IPS-20b (cell line): ENCODE results near the gene AFAP1.
A peak's percentile ranks its signal among the peaks of the same experiment; 100 is the strongest.

Experiments
- H3K27ac ChIP-seq: one replicate; pipeline ENCODE4 v1.5.1; 2013; ENCODE audit warnings: low read length
- H3K27me3 ChIP-seq: 2 replicates; pipeline ENCODE4 v1.6.1; 2013; ENCODE audit warnings: mild to moderate bottlenecking, low read length, inconsistent platforms; ENCODE audit not compliant: insufficient read depth
- H3K36me3 ChIP-seq: 2 replicates; pipeline ENCODE4 v1.6.1; 2013; ENCODE audit warnings: low read depth, mild to moderate bottlenecking, inconsistent platforms, low read length, moderate library complexity; ENCODE audit not compliant: insufficient read depth
- H3K4me1 ChIP-seq: 2 replicates; pipeline ENCODE4 v1.6.1; 2013; ENCODE audit warnings: mild to moderate bottlenecking, control low read depth, inconsistent platforms, low read length, moderate library complexity; ENCODE audit not compliant: insufficient read depth
- H3K4me3 ChIP-seq: 2 replicates; pipeline ENCODE4 v1.5.1; 2013; ENCODE audit warnings: mild to moderate bottlenecking, low read length, inconsistent platforms
- H3K9ac ChIP-seq: 2 replicates; pipeline ENCODE4 v1.6.1; 2013; ENCODE audit warnings: low read depth, mild to moderate bottlenecking, inconsistent platforms, low read length, moderate library complexity
- H3K9me3 ChIP-seq: 2 replicates; pipeline ENCODE4 v1.6.1; 2013; ENCODE audit warnings: mild to moderate bottlenecking, low read depth, low read length, inconsistent platforms; ENCODE audit not compliant: insufficient read depth

AFAP1 gene

DNA sequence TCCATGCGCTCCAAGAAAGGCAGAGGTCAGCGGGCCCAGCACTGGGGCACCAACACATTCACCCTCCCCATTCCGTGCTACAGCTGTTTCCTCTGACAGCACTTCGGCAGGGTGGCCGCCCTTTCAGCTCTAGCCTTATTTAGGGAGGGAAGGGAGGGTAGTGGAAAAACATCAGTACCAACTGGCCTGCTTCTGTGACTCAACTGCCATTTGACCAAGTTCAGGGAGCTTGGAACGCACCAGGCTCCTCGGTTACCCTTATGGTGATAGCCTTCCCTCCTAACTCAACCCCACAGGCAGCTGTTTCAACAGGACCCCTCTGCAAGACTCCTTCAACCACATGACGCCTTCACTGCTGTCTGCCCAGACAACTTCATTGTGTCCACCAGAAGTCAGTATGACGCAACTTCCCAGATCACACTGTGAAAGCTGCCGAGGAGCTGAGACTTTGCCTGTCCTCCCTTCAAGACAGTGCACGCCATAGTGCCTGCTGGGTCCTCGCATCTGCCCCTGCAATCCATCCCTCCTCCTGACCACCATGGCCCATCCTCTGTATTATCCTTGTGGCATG lies 132.2 kb downstream of the AFAP1 start:
- H3K27me3 ChIP-seq, result no peaks in the 10 kb centered on the region
- H3K27ac ChIP-seq, result no peak overlapping the region
- peak overlapping the region; percentile 9; the same call in 1 of the 2 replicates for H3K9ac ChIP-seq
- peaks cover 19% of the 10 kb centered on the region for H3K36me3 ChIP-seq
- no peak overlapping the region for H3K4me3 ChIP-seq
- H3K9me3 ChIP-seq, result no peaks in the 10 kb centered on the region
- peaks cover 30% of the 10 kb centered on the region for H3K4me1 ChIP-seq

DNA sequence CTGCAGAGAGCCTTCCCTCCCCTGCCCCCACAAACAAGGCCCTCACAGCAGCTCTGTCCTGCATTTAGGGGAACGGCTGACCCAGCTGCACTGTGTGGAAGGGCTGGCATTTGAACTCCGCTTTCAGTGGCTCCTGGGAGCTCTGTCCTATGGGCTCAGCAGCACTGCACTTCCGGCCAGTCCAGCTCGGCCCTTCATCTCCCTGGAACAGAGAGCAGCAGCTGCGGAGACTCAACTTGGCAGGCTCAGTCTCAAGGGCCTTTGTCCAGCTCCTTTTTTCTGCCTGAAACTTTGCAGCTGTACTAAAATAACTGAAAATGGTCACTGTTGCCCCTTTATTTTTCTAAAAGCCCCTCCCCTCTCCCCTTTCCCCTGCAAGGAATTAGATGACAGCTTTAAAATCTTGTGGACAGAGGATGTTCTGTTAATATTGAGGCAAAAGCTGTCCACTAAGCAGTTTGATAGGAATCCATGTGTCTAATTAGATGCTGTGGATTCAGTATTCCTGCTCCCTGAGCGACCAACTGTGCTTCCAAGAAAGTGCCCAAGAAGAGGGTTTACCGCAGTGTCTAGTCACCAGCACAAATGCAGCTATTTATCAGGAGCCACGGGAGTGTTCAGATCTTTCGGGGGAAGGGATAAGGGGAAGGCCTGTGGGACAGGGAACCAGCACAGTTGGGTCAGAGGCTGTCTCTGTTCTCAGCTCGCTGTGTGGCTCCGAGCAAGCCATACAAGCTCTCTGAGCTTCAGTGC lies 133.1 kb downstream of the AFAP1 start:
- Histone ChIP-seq H3K4me1 (peaks cover 26% of the 10 kb centered on the region), H3K9ac (peak overlapping the region; percentile 9; the same call in 1 of the 2 replicates), H3K36me3 (peaks cover 19% of the 10 kb centered on the region), H3K9me3 (no peaks in the 10 kb centered on the region), H3K4me3 (no peak overlapping the region), H3K27me3 (no peaks in the 10 kb centered on the region), H3K27ac (peak overlapping the region; percentile 46)

DNA sequence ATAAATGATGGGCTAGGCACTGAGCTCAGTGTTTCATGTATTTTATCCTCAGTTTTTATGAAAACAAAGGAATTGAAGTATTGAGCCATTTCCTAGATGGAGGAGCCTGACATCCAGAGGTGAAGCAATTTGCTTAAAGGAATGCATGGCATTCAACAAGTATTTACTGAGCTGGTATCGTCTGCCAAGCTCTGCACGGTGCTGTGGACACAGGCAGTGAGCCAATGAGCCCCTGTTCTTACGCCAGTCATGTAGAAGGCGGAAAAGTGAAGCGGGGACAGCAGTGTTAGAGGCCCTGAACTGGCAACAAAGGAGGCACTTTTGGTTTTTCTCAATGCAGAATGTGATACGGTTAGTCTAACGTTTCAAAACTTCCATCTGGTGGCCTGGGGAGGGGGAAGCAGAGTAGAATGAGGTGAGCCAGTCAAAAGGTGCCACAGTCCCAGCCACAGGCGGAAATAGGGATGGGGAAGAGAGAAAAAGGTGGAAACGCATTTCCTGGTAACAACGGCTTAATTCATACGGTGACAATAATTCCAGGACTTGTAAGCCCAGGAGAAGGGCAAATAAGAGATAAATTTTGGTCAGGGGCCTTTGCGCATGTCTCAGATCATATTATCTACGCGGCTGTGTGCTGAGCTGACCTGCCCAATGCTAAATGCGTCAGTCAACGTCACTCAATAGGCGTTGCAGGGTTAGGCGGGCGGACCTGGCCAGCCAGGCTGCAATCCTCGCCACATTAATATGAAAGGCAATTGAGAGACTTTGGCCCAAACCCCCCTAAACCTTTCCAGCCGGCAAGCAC lies 133.9 kb downstream of the AFAP1 start:
- Histone ChIP-seq H3K27ac (peak overlapping the region; percentile 46), H3K4me1 (peaks cover 26% of the 10 kb centered on the region), H3K36me3 (peaks cover 21% of the 10 kb centered on the region), H3K9ac (peak overlapping the region; percentile 22; the same call in 1 of the 2 replicates), H3K9me3 (no peaks in the 10 kb centered on the region), H3K27me3 (no peaks in the 10 kb centered on the region), H3K4me3 (no peak overlapping the region)

DNA sequence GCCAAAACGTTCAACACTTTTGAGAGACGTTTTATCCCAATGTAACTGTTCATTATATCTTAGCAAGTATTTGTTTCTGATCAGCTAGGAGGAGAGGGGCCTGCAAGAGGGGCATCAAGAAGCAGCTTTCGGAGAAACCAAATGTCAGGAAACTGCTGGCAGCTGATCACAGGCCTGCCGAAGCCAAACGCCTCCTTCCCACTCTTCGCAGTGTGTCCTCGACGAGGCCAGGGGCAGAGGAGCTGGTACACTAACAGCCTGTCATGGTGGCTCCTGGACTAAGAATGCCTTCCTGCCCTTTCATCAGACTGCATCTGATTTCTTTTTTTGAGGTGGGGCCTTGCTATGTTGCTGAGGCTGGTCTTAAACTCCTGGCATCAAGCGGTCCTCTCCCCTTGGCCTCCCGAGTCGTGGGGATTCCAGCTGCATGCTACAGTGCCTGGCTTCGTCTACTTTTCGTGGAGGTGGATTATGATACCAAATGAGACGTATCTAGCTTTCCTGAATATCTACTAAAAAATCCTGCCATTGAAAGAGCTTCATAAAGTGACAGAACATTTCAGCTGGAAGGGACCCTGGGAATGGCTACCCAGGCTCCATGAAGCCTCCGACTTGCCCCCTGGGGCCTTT lies 134.8 kb downstream of the AFAP1 start:
- H3K27me3 ChIP-seq, result no peaks in the 10 kb centered on the region
- H3K9me3 ChIP-seq, result no peaks in the 10 kb centered on the region
- H3K9ac ChIP-seq, result no peak overlapping the region
- H3K4me3 ChIP-seq, result no peak overlapping the region
- peaks cover 26% of the 10 kb centered on the region for H3K4me1 ChIP-seq
- H3K36me3 ChIP-seq, result peaks cover 30% of the 10 kb centered on the region
- H3K27ac ChIP-seq, result no peak overlapping the region

DNA sequence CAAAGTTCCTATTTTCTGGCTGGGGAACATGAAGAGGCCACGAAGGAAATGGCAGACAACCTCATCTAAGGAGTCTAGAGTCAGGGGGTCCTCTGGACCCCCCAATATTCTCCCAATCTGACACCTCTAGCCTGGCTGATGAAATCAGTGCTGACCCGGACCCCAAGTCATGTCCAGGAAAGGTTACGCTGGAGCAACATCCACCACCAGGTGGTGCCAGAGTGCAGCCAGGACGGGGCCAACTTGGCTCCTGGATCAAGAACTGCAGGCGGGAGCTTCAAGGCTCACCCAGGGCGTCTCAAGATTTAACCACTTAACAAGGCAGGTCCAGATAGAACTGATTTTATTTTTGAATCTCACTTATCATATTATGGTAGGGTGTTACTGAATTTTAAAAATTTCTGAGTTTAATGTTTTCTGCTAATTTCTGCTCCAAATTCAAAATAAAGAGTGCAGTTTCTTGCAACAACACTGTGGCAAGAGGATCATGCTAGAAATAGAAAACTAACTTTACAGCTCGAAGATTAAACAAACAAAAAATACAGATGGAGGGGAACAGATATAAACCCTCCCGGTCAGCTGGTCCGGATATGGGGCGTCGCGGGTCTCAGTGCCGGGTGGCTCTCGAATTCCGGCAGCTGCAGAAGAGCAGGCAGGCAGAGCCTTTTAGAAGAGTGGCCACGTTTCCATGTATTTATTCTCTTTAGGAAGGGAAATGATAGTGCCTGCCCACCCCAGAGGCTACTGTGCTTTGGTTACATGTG lies 135.5 kb downstream of the AFAP1 start:
- no peaks in the 10 kb centered on the region for H3K27me3 ChIP-seq
- H3K9me3 ChIP-seq, result no peaks in the 10 kb centered on the region
- peaks cover 26% of the 10 kb centered on the region for H3K4me1 ChIP-seq
- peak overlapping the region; percentile 46; the same call in 1 of the 2 replicates for H3K9ac ChIP-seq
- H3K36me3 ChIP-seq, result peaks cover 33% of the 10 kb centered on the region
- no peak overlapping the region for H3K4me3 ChIP-seq
- H3K27ac ChIP-seq, result no peak overlapping the region

DNA sequence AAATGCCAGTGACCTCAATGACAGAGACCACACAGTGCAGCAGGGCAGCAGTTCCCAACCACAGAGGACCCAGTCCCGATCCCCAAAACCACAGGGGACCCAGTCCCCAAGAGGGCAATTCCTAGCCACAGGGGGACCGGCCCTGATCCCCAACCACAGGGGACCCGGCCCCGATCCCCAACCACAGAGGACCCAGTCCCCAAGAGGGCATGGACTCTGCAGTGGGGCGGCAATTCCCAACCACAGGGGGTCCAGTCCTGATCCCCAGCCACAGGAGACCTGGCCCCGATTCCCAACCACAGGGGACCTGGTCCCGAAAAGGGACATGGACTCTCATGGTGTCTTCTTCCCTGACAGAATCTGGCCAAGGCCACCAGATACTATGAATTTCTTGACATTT lies 136.3 kb downstream of the AFAP1 start:
- peaks cover 35% of the 10 kb centered on the region for H3K36me3 ChIP-seq
- H3K9me3 ChIP-seq, result no peaks in the 10 kb centered on the region; the same call in 1 of the 2 replicates
- no peak overlapping the region for H3K4me3 ChIP-seq
- no peak overlapping the region; the same call in 1 of the 2 replicates for H3K9ac ChIP-seq
- H3K4me1 ChIP-seq, result peaks cover 26% of the 10 kb centered on the region
- H3K27me3 ChIP-seq, result no peaks in the 10 kb centered on the region
- H3K27ac ChIP-seq, result no peak overlapping the region

DNA sequence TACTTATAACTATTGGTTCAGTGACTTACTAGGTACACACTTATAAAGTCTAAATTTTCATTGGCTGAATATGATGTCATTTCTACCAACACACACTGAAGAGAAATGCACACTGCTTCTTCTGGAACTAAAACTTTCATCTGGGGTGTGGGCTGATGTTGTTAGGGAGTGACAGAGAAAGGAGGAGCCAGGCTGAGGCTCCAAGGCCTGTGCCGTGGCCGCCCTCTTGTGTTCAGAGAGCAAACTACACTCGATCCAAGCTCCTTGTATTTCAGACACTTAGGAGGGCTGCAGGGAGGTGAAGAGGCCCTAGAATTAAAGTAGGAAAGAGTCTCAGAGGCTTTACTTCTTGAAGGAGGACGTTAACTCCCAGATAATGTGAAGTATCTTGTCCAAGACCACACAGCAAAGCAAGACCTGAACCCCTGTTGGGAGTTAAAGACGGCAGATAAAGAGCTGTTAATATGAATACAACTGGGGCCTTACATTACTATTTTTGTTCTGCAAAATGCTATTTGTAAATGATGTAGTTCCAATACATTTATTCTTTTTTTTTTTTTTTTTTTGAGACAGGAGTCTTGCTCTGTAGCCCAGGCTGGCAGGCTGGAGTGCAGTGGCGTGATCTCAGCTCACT lies 137.5 kb downstream of the AFAP1 start:
- Histone ChIP-seq H3K27ac (no peak overlapping the region), H3K9me3 (no peaks in the 10 kb centered on the region; the same call in 1 of the 2 replicates), H3K9ac (no peak overlapping the region), H3K36me3 (peaks cover 33% of the 10 kb centered on the region), H3K4me3 (no peak overlapping the region), H3K4me1 (peaks cover 20% of the 10 kb centered on the region), H3K27me3 (no peaks in the 10 kb centered on the region)

DNA sequence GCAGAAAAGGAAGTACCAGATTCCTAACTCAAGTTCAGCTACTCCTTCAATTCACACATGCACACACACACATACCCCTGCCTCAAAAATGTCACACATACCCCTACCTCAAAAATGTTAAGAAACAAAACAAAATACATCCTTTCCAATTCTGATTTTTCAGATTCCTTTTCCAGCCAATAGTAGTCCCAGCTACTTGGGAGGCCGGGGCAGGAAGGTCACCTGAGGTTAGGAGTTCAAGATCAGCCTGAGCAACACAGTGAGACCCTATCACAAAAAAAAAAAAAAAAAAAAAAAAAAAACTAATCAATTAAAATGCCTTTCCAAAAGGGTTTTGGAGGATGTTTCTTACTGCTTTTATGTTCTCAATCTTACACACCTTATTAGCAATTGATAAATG lies 138.0 kb downstream of the AFAP1 start:
- Histone ChIP-seq H3K36me3 (peaks cover 35% of the 10 kb centered on the region), H3K4me1 (peaks cover 14% of the 10 kb centered on the region), H3K9me3 (no peaks in the 10 kb centered on the region; the same call in 1 of the 2 replicates), H3K4me3 (no peak overlapping the region), H3K27ac (no peak overlapping the region), H3K27me3 (no peaks in the 10 kb centered on the region), H3K9ac (no peak overlapping the region)

DNA sequence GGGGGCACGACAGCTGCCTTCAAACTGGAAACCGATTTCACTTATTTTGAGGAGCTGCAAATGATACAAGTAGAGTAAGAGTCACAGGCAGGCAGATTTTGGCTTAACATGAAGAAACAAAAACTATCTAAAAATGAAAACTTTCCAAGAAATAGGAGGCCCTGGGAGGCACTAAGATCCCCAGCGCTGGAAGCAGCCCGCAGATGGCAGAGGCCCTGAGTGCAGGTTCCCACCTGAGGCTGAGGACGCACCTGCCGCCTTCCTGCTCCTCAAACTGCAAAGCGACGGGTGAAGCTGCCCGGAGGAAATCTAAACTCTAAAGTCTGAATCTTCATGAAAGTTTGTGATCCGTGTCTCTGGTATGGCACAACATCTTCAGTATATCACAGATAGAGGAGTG lies 138.7 kb downstream of the AFAP1 start:
- Histone ChIP-seq H3K9ac (no peak overlapping the region), H3K4me1 (peaks cover 8% of the 10 kb centered on the region; the same call in 1 of the 2 replicates), H3K4me3 (no peak overlapping the region), H3K27ac (no peak overlapping the region), H3K27me3 (no peaks in the 10 kb centered on the region), H3K9me3 (no peaks in the 10 kb centered on the region; the same call in 1 of the 2 replicates), H3K36me3 (peaks cover 37% of the 10 kb centered on the region)

DNA sequence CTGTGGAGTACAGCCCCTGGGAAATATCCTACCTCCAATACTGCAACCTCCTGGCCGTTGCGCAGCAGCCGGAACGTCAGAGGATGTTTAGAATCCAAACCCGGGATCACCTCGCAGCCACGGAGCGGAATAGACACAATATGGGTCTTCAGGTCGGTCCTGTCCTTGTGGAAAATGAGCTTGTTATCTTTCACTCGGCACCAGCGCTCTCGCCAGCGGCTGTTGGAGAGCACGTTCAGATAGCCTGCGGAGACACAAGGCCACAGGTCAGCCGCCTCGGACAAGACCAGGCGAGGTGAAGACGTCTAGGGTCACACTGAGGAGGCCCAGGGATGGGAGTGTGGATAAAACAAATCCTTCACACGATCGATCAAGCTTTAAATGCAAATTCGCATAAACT lies 139.3 kb downstream of the AFAP1 start:
- Histone ChIP-seq H3K27me3 (no peaks in the 10 kb centered on the region), H3K4me3 (no peak overlapping the region), H3K9me3 (no peaks in the 10 kb centered on the region; the same call in 1 of the 2 replicates), H3K4me1 (peaks cover 2% of the 10 kb centered on the region; the same call in 1 of the 2 replicates), H3K9ac (no peak overlapping the region), H3K27ac (no peak overlapping the region), H3K36me3 (peaks cover 40% of the 10 kb centered on the region)
